GM19452 (cell line): ENCODE measurements around the gene GALNT10.
"Not testable (repeated sequence)": the region's sequence is repeated elsewhere in the genome, so short reads cannot be mapped to it uniquely, and the experiment has no call there.

Experiments used
- ATAC-seq: cut with Tn5 transposase; IDR thresholded peaks from one replicate; pipeline ENCODE4 v1.9.1; 2021; ENCODE audit not compliant: unreplicated experiment

GALNT10 gene

GRCh38 chr5:154190595-154191304 is at the start of gene GALNT10:
TSS of gene GALNT10 (plus strand) at chr5:154190733. CDS start at chr5:154190867, 134 bp downstream.
- ATAC-seq: peak; percentile 78

GRCh38 chr5:154141745-154142221 is 48.8 kb upstream of the GALNT10 start:
- ATAC-seq: no peak

GRCh38 chr5:154143211-154143641 is 47.3 kb upstream of the GALNT10 start:
- ATAC-seq: no peak

- no peak for ATAC-seq
Observed at GRCh38 chr5:154145268-154145667, 45.3 kb upstream of the GALNT10 start.

GRCh38 chr5:154146409-154146808 is 44.1 kb upstream of the GALNT10 start:
- no peak for ATAC-seq

- no peak for ATAC-seq
Observed at GRCh38 chr5:154147666-154148065, 42.9 kb upstream of the GALNT10 start.

GRCh38 chr5:154150471-154150870 is 40.1 kb upstream of the GALNT10 start:
- not testable (repeated sequence) for ATAC-seq

- ATAC-seq: no peak
Observed at GRCh38 chr5:154157483-154158378, 32.8 kb upstream of the GALNT10 start.

- ATAC-seq: no peak
Observed at GRCh38 chr5:154158379-154158737, 32.2 kb upstream of the GALNT10 start.

GRCh38 chr5:154159343-154159742 is 31.2 kb upstream of the GALNT10 start:
- no peak for ATAC-seq

GRCh38 chr5:154162539-154163151 is 27.9 kb upstream of the GALNT10 start:
- no peak for ATAC-seq

GRCh38 chr5:154163327-154164248 is 26.9 kb upstream of the GALNT10 start:
- no peak for ATAC-seq

GRCh38 chr5:154164249-154164581 is 26.3 kb upstream of the GALNT10 start:
- ATAC-seq: no peak

- no peak for ATAC-seq
Observed at GRCh38 chr5:154165886-154166285, 24.6 kb upstream of the GALNT10 start.

GRCh38 chr5:154166901-154167791 is 23.4 kb upstream of the GALNT10 start:
- ATAC-seq: no peak

GRCh38 chr5:154168395-154168794 is 22.1 kb upstream of the GALNT10 start:
- ATAC-seq: no peak

GRCh38 chr5:154172785-154173184 is 17.7 kb upstream of the GALNT10 start:
- no peak for ATAC-seq

GRCh38 chr5:154174091-154174490 is 16.4 kb upstream of the GALNT10 start:
- no peak for ATAC-seq

GRCh38 chr5:154176181-154176580 is 14.4 kb upstream of the GALNT10 start:
- ATAC-seq: no peak

- ATAC-seq: no peak
Observed at GRCh38 chr5:154178661-154179060, 11.9 kb upstream of the GALNT10 start.
